ENCODE results near the gene HP1BP3. TPM values are rescaled to one million over a fixed set of nuclear protein-coding genes. Genes with fewer than 3 reads are reported as not detected.

Gene HP1BP3
- total RNA-seq, 1 donor from 2014 or later = 164 TPM

DNA sequence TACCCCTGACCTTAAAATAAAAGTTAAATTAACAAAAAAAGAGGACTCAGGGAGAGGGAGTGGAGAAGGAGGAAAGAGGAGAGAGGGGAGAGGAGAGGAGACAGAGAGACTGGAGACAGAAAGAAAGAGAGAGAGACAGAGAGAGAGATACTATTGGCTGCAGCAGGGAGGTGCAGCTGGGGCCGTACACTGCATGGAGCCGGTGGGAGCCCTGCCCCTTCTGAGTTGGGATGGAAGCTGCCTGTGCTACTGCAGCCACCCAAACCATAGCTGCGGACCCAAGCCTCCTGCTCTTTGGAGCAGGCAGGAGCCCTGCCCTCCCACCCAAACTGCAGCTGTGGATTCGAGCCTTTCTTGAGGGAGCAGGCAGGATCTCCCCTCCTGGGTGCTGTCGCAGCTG lies 32.7 kb upstream of the HP1BP3 start:
- H3K27ac Mint-ChIP-seq (ENCODE audit: unreplicated experiment) = no peak overlapping the region
- no peak overlapping the region for H3K4me3 Mint-ChIP-seq (ENCODE audit: unreplicated experiment)
- H3K4me1 Mint-ChIP-seq (ENCODE audit: unreplicated experiment) = no peaks in the 10 kb centered on the region
- peaks cover 19% of the 10 kb centered on the region for H3K36me3 Mint-ChIP-seq (ENCODE audit: low read depth, unreplicated experiment)
- TF ChIP-seq, protein P1, sequence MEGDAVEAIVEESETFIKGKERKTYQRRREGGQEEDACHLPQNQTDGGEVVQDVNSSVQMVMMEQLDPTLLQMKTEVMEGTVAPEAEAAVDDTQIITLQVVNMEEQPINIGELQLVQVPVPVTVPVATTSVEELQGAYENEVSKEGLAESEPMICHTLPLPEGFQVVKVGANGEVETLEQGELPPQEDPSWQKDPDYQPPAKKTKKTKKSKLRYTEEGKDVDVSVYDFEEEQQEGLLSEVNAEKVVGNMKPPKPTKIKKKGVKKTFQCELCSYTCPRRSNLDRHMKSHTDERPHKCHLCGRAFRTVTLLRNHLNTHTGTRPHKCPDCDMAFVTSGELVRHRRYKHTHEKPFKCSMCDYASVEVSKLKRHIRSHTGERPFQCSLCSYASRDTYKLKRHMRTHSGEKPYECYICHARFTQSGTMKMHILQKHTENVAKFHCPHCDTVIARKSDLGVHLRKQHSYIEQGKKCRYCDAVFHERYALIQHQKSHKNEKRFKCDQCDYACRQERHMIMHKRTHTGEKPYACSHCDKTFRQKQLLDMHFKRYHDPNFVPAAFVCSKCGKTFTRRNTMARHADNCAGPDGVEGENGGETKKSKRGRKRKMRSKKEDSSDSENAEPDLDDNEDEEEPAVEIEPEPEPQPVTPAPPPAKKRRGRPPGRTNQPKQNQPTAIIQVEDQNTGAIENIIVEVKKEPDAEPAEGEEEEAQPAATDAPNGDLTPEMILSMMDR (IDR thresholded peaks at IDR 0.05; ENCODE audit: unreplicated experiment) = no peak
- no peaks in the 10 kb centered on the region for H3K27me3 Mint-ChIP-seq (ENCODE audit: unreplicated experiment)
- no peak for DNase-seq (ENCODE audit: low spot score)
- H3K9me3 Mint-ChIP-seq (ENCODE audit: unreplicated experiment) = no peaks in the 10 kb centered on the region

DNA sequence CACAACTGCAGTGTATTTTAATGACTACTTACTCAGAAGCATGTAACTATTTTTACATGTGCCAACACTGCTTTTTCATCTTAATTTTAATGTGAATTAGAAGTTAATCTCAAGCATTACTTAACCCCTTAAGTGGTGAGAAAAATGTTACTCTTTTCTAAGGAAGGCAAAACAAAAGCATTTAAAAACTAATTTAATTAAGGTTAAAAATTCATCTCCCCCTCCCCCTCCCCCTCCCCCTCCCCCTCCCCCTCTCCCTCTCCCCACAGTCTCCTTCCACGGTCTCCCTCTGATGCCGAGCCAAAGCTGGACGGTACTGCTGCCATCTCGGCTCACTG lies 27.4 kb upstream of the HP1BP3 start:
- no peak overlapping the region for H3K27ac Mint-ChIP-seq (ENCODE audit: unreplicated experiment)

DNA sequence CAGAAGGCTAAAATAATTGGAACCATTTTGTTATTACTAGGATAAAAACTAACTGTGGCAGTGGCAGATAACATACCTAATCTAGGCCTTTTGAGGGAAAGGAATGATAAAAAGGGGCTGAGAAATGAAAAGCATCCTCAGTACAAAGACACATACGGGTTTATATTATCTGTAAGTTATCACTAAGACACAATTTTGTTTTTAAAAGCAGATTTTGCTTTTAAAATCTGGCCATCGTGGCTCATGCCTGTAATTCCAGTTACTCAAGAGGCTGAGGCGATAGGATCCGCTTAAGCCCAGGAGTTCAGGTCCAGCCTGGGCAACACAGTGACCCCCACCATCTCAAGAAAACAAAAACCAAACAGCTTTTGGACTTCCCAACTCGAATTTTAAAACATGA lies 24.8 kb upstream of the HP1BP3 start:
- TF ChIP-seq, protein P1 (IDR thresholded peaks at IDR 0.05; ENCODE audit: unreplicated experiment) = no peak
- H3K36me3 Mint-ChIP-seq (ENCODE audit: low read depth, unreplicated experiment) = peaks cover 19% of the 10 kb centered on the region
- no peak overlapping the region for H3K27ac Mint-ChIP-seq (ENCODE audit: unreplicated experiment)

More for the DNA sequence above, 27.4 kb upstream of the HP1BP3 start:
- H3K4me1 Mint-ChIP-seq (ENCODE audit: unreplicated experiment) = no peaks in the 10 kb centered on the region
- no peaks in the 10 kb centered on the region for H3K27me3 Mint-ChIP-seq (ENCODE audit: unreplicated experiment)
- H3K9me3 Mint-ChIP-seq (ENCODE audit: unreplicated experiment) = no peaks in the 10 kb centered on the region
- no peak overlapping the region for H3K4me3 Mint-ChIP-seq (ENCODE audit: unreplicated experiment)
- TF ChIP-seq, protein P1 (IDR thresholded peaks at IDR 0.05; ENCODE audit: unreplicated experiment) = no peak
- peaks cover 16% of the 10 kb centered on the region for H3K36me3 Mint-ChIP-seq (ENCODE audit: low read depth, unreplicated experiment)
- no peak for DNase-seq (ENCODE audit: low spot score)

DNA sequence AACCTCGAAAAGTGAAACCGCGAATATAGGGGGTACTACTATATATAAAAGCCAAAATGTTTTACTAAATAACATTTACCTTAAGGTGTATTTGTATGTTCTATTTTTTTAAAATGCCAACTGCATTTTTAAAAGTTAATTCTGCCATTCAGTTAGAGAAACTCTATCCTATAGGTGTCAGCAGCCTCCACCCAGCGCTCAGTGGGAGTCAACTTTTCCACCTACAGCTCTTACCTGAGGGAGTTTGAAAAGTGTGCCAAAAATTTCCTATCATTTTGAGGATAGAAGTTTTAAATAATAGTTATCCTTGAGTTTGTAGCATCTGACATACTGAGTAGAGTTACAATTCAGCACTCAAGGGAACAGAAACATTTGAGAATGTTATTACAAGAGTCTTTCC lies 6.1 kb upstream of the HP1BP3 start:
- Mint-ChIP-seq H3K27me3 (ENCODE audit: unreplicated experiment) (peaks cover 1% of the 10 kb centered on the region), H3K4me1 (ENCODE audit: unreplicated experiment) (peaks cover 2% of the 10 kb centered on the region), H3K4me3 (ENCODE audit: unreplicated experiment) (no peak overlapping the region), H3K36me3 (ENCODE audit: low read depth, unreplicated experiment) (no peaks in the 10 kb centered on the region), H3K9me3 (ENCODE audit: unreplicated experiment) (no peaks in the 10 kb centered on the region), H3K27ac (ENCODE audit: unreplicated experiment) (no peak overlapping the region)
- no peak for DNase-seq (ENCODE audit: low spot score)
- TF ChIP-seq, protein P1 (IDR thresholded peaks at IDR 0.05; ENCODE audit: unreplicated experiment) = no peak

More for the DNA sequence above, 24.8 kb upstream of the HP1BP3 start:
- no peak for DNase-seq (ENCODE audit: low spot score)
- H3K4me1 Mint-ChIP-seq (ENCODE audit: unreplicated experiment) = no peaks in the 10 kb centered on the region
- no peaks in the 10 kb centered on the region for H3K9me3 Mint-ChIP-seq (ENCODE audit: unreplicated experiment)
- no peak overlapping the region for H3K4me3 Mint-ChIP-seq (ENCODE audit: unreplicated experiment)
- H3K27me3 Mint-ChIP-seq (ENCODE audit: unreplicated experiment) = no peaks in the 10 kb centered on the region

DNA sequence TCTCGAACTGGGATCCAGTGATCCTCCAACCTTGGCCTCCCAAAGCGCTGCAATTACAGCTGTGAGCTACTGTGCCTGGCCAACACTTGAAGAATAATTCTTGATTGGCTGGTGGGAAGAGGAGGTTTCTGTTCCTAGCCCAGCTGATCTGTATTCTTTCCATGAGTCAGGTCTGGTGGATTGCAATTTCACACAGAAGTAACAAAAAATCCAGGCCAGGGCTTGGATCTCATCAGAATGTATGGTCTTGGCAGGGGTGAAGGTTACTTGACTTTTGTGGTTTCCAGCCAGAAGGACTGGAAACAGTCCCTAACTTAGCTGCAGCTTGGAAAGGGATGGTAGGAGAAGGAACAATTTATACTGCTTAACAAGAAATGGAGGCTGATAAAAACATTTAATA lies 5.1 kb upstream of the HP1BP3 start:
- DNase-seq (ENCODE audit: low spot score) = no peak
- H3K36me3 Mint-ChIP-seq (ENCODE audit: low read depth, unreplicated experiment) = peaks cover 7% of the 10 kb centered on the region
- no peaks in the 10 kb centered on the region for H3K9me3 Mint-ChIP-seq (ENCODE audit: unreplicated experiment)
- H3K4me3 Mint-ChIP-seq (ENCODE audit: unreplicated experiment) = no peak overlapping the region
- TF ChIP-seq, protein P1 (IDR thresholded peaks at IDR 0.05; ENCODE audit: unreplicated experiment) = no peak
- H3K4me1 Mint-ChIP-seq (ENCODE audit: unreplicated experiment) = peaks cover 7% of the 10 kb centered on the region
- H3K27me3 Mint-ChIP-seq (ENCODE audit: unreplicated experiment) = peaks cover 10% of the 10 kb centered on the region
- H3K27ac Mint-ChIP-seq (ENCODE audit: unreplicated experiment) = no peak overlapping the region
